Epithelial cell of proximal tubule (primary cell): ENCODE results near the gene SLC24A3. TPM values are rescaled to one million over a fixed set of nuclear protein-coding genes. Genes with fewer than 3 reads are reported as not detected.

Source experiments
- DNase-seq: peaks from one replicate; pipeline ENCODE4 v3.0.0-alpha.2; 2011; ENCODE audit warnings: low read depth
- H3K4me3 ChIP-seq: 2 replicates; pipeline ENCODE4 v1.5.1; 2011; ENCODE audit warnings: low read depth, mild to moderate bottlenecking, low read length
- total RNA-seq: library from RNA; depleted of rRNA; stranded (reverse); fragments of >200 nt; gene quantifications from 2 replicates; pipeline ENCODE4 v1.2.3, GENCODE V29; 2015
- TF ChIP-seq, protein P1 (sequence below): conservative IDR thresholded peaks from 2 replicates; pipeline ENCODE4 v1.5.1; 2012; ENCODE audit warnings: low read depth, mild to moderate bottlenecking, low read length

Gene SLC24A3
- total RNA-seq, 1 donor from 2014 or later, result not detected

GRCh38 chr20:19713822-19714578 lies 501.6 kb downstream of the SLC24A3 start:
- no peak for DNase-seq
- TF ChIP-seq, protein P1, sequence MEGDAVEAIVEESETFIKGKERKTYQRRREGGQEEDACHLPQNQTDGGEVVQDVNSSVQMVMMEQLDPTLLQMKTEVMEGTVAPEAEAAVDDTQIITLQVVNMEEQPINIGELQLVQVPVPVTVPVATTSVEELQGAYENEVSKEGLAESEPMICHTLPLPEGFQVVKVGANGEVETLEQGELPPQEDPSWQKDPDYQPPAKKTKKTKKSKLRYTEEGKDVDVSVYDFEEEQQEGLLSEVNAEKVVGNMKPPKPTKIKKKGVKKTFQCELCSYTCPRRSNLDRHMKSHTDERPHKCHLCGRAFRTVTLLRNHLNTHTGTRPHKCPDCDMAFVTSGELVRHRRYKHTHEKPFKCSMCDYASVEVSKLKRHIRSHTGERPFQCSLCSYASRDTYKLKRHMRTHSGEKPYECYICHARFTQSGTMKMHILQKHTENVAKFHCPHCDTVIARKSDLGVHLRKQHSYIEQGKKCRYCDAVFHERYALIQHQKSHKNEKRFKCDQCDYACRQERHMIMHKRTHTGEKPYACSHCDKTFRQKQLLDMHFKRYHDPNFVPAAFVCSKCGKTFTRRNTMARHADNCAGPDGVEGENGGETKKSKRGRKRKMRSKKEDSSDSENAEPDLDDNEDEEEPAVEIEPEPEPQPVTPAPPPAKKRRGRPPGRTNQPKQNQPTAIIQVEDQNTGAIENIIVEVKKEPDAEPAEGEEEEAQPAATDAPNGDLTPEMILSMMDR, result no peak

GRCh38 chr20:19714579-19714840 lies 502.1 kb downstream of the SLC24A3 start:
- TF ChIP-seq, protein P1, result no peak
- DNase-seq, result no peak
- H3K4me3 ChIP-seq, result no peak overlapping the region

More at GRCh38 chr20:19713822-19714578, 501.6 kb downstream of the SLC24A3 start:
- H3K4me3 ChIP-seq, result no peak overlapping the region

DNA sequence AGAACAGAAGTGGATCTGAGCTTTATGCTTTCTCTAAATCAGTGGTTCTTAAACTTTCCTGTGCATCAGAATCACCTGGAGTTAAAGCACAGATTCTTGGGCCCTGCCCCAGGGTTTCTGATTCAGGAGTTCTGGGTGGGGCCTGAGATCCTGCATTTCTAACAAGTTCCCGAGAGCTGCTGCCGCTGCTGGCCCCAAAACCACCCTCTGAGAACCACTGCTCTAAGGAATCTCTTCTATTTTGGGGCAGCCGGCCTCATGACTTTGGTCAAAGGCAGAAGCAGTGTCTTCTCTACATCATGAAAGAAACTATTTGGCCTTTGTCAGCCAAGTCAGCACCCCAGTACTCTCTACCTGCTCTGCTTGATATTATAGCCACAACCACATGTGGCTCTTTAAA lies 503.5 kb downstream of the SLC24A3 start:
- no peak overlapping the region for H3K4me3 ChIP-seq
- TF ChIP-seq, protein P1, result no peak
- no peak for DNase-seq

- TF ChIP-seq, protein P1, result no peak
- H3K4me3 ChIP-seq, result no peak overlapping the region
- no peak for DNase-seq
Measured at GRCh38 chr20:19718880-19719279, 506.4 kb downstream of the SLC24A3 start.

DNA sequence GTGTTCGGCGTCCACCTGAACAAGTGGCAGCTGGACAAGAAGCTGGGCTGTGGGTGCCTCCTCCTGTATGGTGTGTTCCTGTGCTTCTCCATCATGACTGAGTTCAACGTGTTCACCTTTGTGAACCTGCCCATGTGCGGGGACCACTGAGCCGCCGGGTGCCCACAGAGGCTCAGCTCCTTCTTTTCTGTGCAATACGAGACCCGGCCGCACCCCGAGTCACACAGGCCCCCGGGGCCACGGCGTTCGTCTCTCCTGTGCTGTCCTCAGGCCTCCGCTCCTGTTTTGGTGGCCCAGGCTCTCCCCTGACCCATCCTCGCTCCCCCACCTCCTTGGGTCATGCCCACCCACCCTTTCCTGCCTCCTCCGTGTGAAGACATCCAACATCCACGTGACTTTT lies 508.5 kb downstream of the SLC24A3 start:
- no peak overlapping the region for H3K4me3 ChIP-seq
- no peak for DNase-seq
- TF ChIP-seq, protein P1, result no peak

GRCh38 chr20:19723051-19723450 lies 510.6 kb downstream of the SLC24A3 start:
- no peak for DNase-seq
- TF ChIP-seq, protein P1, result no peak
- no peak overlapping the region for H3K4me3 ChIP-seq

DNA sequence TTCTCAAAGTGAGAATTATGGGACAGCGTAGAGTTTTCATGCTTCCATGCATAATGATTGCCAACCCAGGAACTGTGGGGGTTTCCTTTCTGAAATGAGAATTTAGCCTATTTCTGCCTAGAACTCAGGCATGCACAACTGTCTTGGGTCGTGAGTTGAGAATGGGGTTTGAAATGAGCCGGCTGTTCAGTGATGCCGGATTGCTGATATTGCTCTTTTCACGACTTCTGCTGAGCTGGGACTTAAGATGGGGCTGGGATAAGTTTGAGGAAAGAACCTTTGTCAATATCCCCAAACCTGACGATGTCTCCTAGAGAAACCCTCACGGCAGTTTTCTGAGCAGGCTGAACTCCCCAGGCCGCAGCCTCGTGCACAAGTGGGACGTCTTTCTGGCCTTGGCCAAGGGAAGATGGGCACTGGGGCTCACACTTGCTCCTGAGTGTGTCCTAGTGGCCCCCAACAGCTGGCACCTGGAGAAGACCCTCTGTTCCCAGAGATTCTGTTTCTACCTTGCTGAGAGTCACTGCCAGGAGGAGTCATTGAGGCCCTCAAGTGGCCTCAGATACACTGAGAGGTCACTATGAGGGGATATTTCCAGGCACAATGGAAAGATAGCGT lies 511.5 kb downstream of the SLC24A3 start:
- DNase-seq, result no peak
- TF ChIP-seq, protein P1, result no peak
- no peak overlapping the region for H3K4me3 ChIP-seq
